Neural crest cell (in vitro differentiated cells): ENCODE measurements around the gene LRP8. TPM values are rescaled to one million over a fixed set of nuclear protein-coding genes. Genes with fewer than 3 reads are reported as not detected.

Source experiments
- DNase-seq: peaks from one replicate; pipeline ENCODE4 v3.0.0; 2021; ENCODE audit warnings: low read depth, mixed read lengths, low spot score
- H3K27ac Mint-ChIP-seq: one replicate; pipeline ENCODE4 v1.8.0; 2021; ENCODE audit warnings: mild to moderate bottlenecking, mixed read lengths; ENCODE audit not compliant: unreplicated experiment
- H3K27me3 Mint-ChIP-seq: 2 replicates; pipeline ENCODE4 v1.8.0; 2021; ENCODE audit warnings: low read depth, mild to moderate bottlenecking, mixed read lengths
- H3K36me3 Mint-ChIP-seq: 2 replicates; pipeline ENCODE4 v1.8.0; 2021; ENCODE audit warnings: low read depth, mild to moderate bottlenecking, mixed read lengths
- H3K4me1 Mint-ChIP-seq: 2 replicates; pipeline ENCODE4 v1.8.0; 2021; ENCODE audit warnings: mixed read lengths
- H3K4me3 Mint-ChIP-seq: one replicate; pipeline ENCODE4 v1.8.0; 2021; ENCODE audit warnings: mild to moderate bottlenecking, mixed read lengths
- H3K9me3 Mint-ChIP-seq: 2 replicates; pipeline ENCODE4 v1.8.0; 2021; ENCODE audit warnings: mixed read lengths
- total RNA-seq: library from RNA; stranded (reverse); gene quantifications from 2 replicates; pipeline ENCODE4 v1.2.1, GENCODE V29; 2021
- TF ChIP-seq, protein P1 (sequence below): fragments of 200-600 bp; sonication (generic); conservative IDR thresholded peaks from 2 replicates; pipeline ENCODE4 v1.5.0; 2021; ENCODE audit warnings: antibody characterized with exemption, mild to moderate bottlenecking

The LRP8 gene
- total RNA-seq, 1 donor from 2014 or later, result 49.7 TPM

DNA sequence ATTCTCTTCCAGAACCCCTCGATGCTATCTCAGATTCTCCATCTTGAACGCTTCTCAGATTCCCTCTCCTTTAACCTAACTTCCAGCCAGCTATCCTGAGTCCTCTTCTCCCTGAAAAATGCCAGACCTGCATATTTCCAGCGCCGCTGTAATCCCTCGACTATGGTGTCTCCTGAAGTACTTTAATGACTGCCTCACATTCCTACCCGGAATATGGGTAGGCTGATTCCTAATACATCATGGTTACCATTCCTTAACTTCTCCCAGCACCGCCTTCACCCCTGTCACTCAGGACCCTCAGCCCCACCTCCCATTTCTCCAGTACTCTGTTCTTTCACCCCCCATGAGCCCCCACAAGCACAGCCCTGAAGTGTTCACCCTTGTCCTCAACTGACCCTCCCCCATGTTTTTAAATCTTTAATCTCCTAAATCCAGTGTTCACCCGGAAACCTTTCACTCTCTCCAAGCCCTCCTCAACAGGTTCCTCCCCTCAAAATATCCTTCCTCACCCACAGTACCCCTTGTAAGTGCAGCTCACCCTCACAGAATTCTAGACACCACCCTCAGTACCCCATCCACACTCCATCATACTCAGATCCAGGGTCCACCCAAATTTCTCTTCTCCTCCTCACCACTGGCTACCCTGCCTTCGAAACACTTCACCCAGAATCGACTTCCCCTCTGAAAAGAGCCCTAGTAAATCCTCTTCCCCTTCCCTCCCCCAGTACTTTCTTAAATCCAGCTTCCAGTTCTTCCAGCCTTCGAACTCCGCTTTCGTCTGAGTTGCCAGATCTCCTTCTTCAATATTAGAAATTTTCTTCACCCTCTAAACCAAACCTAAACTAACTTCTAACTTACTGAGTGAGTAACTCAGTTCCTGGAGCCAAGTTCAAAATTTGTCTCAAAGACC, 130.3 kb downstream of the LRP8 start:
- no peaks in the 10 kb centered on the region for H3K9me3 Mint-ChIP-seq
- peak overlapping the region; percentile 92 for H3K4me3 Mint-ChIP-seq
- H3K4me1 Mint-ChIP-seq, result peaks cover 26% of the 10 kb centered on the region
- H3K36me3 Mint-ChIP-seq, result peaks cover 9% of the 10 kb centered on the region
- TF ChIP-seq, protein P1, sequence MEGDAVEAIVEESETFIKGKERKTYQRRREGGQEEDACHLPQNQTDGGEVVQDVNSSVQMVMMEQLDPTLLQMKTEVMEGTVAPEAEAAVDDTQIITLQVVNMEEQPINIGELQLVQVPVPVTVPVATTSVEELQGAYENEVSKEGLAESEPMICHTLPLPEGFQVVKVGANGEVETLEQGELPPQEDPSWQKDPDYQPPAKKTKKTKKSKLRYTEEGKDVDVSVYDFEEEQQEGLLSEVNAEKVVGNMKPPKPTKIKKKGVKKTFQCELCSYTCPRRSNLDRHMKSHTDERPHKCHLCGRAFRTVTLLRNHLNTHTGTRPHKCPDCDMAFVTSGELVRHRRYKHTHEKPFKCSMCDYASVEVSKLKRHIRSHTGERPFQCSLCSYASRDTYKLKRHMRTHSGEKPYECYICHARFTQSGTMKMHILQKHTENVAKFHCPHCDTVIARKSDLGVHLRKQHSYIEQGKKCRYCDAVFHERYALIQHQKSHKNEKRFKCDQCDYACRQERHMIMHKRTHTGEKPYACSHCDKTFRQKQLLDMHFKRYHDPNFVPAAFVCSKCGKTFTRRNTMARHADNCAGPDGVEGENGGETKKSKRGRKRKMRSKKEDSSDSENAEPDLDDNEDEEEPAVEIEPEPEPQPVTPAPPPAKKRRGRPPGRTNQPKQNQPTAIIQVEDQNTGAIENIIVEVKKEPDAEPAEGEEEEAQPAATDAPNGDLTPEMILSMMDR, result no peak
- peak overlapping the region; percentile 96 for H3K27ac Mint-ChIP-seq
- no peaks in the 10 kb centered on the region for H3K27me3 Mint-ChIP-seq
- no peak for DNase-seq

GRCh38 chr1:53196485-53197290, 131.2 kb downstream of the LRP8 start, which contains the start of gene CPT2:
Gene CPT2, plus strand, starts transcription at chr1:53196824. Its CDS starts 120 bp downstream, at chr1:53196944.
- Mint-ChIP-seq H3K36me3 (peaks cover 7% of the 10 kb centered on the region), H3K4me1 (peaks cover 26% of the 10 kb centered on the region), H3K27me3 (no peaks in the 10 kb centered on the region), H3K27ac (peak within 1 kb of the TSS; percentile 96), H3K4me3 (peak within 1 kb of the TSS; percentile 92), H3K9me3 (no peaks in the 10 kb centered on the region)
- TF ChIP-seq, protein P1, result no peak
- peak; percentile 80 for DNase-seq

DNA sequence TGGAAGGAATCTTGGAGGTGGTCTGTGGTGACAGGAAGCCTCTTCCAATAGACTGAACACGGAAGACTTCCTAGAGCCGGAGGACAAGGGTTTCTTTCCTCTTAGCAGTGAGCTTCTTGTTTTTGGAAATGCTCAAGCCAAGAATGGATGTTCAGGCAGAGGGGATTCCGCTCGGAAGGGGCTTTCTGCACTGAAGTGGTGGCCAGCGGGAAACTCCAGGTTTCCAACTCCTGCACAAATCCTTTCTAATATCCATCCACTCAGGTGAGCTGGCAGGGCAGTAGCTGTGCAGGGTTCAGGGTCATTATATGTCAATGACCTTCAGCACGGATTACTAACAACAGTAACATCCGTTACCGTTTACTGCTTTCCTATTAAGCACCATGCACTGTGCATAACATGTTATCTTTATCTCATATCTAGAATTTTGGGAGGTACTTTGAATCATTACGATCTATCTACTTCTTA, 131.8 kb downstream of the LRP8 start:
- peak overlapping the region; percentile 85 for H3K4me3 Mint-ChIP-seq

DNA sequence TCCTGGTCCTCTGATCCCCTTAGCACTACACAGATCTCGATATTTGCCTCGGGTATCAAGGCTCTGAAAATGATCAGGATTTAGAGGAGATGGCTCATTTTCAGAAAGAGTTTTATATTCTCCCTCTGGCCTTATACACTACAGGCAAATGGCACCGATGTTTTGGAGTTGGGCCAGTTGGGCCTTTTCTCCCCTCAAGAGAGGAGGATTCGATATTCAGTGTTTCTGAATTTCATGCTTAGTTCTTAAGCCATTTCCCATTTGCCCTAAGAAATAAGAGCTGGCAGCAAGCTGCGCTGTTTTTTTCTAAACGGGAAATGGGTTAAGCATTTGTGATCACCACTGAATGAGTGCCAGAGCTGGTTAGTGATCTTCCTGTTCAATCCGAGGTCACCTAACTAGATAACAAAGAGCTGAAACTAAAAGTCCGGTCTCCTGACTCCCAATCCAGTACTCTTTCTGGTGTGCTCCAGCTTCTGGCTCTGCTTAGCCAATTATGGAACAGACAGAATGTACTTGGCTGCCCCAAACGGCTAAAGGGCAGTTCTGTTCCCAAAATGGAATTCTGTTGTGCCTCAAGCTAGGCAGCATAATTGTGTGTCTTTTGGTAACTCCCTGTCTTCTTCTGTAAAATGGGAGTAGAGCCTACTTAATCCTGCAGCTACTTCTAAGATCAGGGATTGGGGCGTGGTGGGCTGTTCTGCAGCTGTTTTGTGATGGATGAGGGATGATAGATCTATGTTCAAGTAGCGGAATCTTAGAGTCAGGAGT, 132.4 kb downstream of the LRP8 start:
- Mint-ChIP-seq H3K4me3 (peak overlapping the region; percentile 67), H3K4me1 (peaks cover 26% of the 10 kb centered on the region), H3K27me3 (no peaks in the 10 kb centered on the region), H3K36me3 (no peaks in the 10 kb centered on the region), H3K27ac (no peak overlapping the region), H3K9me3 (no peaks in the 10 kb centered on the region)
- TF ChIP-seq, protein P1, result no peak
- DNase-seq, result no peak

More for the DNA sequence above, 131.8 kb downstream of the LRP8 start:
- no peak for DNase-seq
- TF ChIP-seq, protein P1, result no peak
- peak overlapping the region; percentile 27 for H3K27ac Mint-ChIP-seq
- peaks cover 5% of the 10 kb centered on the region for H3K36me3 Mint-ChIP-seq
- H3K4me1 Mint-ChIP-seq, result peaks cover 26% of the 10 kb centered on the region
- no peaks in the 10 kb centered on the region for H3K27me3 Mint-ChIP-seq
- H3K9me3 Mint-ChIP-seq, result no peaks in the 10 kb centered on the region

Other genes starting within 250 kb of the LRP8 start
- gene SLC1A7, start 185.4 kb downstream of the LRP8 start, total RNA-seq, result not detected in 2 replicates
- gene CPT2, start 131.2 kb downstream of the LRP8 start, total RNA-seq, result 22.9 and 24.7 TPM in 2 replicates
- 82.2 and 84.1 TPM in 2 replicates for gene CZIB, start 107.4 kb downstream of the LRP8 start, total RNA-seq
- 76.6 and 78.9 TPM in 2 replicates for gene MAGOH, start 89.6 kb downstream of the LRP8 start, total RNA-seq
- gene DMRTB1, start 131.3 kb upstream of the LRP8 start, total RNA-seq, result not detected in 2 replicates